SK-N-SH treated with all-trans-retinoic acid at 6 μM for 48 hours (cell line): ENCODE results near the gene SMPD3.

Experiments used
- ATAC-seq: fragments of 200-7000 bp; cut with Tn5 transposase; 3 replicates; pipeline ENCODE4 v1.9.1; 2020; ENCODE audit warnings: mild to moderate bottlenecking, moderate library complexity
- ARNTL ChIP-seq: fragments of 450-650 bp; formaldehyde crosslinking; IDR thresholded peaks from 2 replicates; pipeline ENCODE4 v1.5.0; 2020; ENCODE audit warnings: low read depth, mild to moderate bottlenecking, moderate library complexity, borderline replicate concordance
- CSDC2 ChIP-seq: fragments of 250-450 bp; sonication (Bioruptor Pico); IDR thresholded peaks from 2 replicates; pipeline ENCODE4 v1.5.0; 2020; ENCODE audit warnings: mild to moderate bottlenecking, moderate library complexity
- ESRRG ChIP-seq: fragments of 250-450 bp; sonication (Bioruptor Pico); IDR thresholded peaks from 2 replicates; pipeline ENCODE4 v1.6.1; 2021; ENCODE audit warnings: mild to moderate bottlenecking
- GLIS3 ChIP-seq: fragments of 250-450 bp; sonication (Bioruptor Pico); IDR thresholded peaks from 2 replicates; pipeline ENCODE4 v1.5.0; 2020; ENCODE audit warnings: mild to moderate bottlenecking, moderate library complexity
- ISL1 ChIP-seq: fragments of 250-450 bp; sonication (Bioruptor Pico); IDR thresholded peaks from 2 replicates; pipeline ENCODE4 v2.1.2; 2022; ENCODE audit warnings: mild to moderate bottlenecking, moderate library complexity
- OSR1 ChIP-seq: fragments of 250-450 bp; sonication (Bioruptor Pico); IDR thresholded peaks from 2 replicates; pipeline ENCODE4 v1.8.0; 2022; ENCODE audit warnings: moderate library complexity, mild to moderate bottlenecking, inconsistent platforms
- PPARA ChIP-seq: fragments of 250-450 bp; sonication (Bioruptor Pico); IDR thresholded peaks from 2 replicates; pipeline ENCODE4 v1.5.0; 2020; ENCODE audit warnings: mild to moderate bottlenecking, borderline replicate concordance
- RARB ChIP-seq: fragments of 250-450 bp; sonication (Bioruptor Pico); IDR thresholded peaks from 2 replicates; pipeline ENCODE4 v1.8.0; 2021; ENCODE audit warnings: mild to moderate bottlenecking, moderate library complexity
- SNAI2 ChIP-seq: fragments of 250-450 bp; sonication (Bioruptor Pico); IDR thresholded peaks from 2 replicates; pipeline ENCODE4 v1.5.0; 2020; ENCODE audit warnings: mild to moderate bottlenecking, moderate library complexity
- TCF4 ChIP-seq: fragments of 250-450 bp; sonication (Bioruptor Pico); IDR thresholded peaks from 2 replicates; pipeline ENCODE4 v1.8.0; 2021; ENCODE audit warnings: mild to moderate bottlenecking, moderate library complexity, borderline replicate concordance
- TOX ChIP-seq: fragments of 250-450 bp; sonication (Bioruptor Pico); IDR thresholded peaks from 2 replicates; pipeline ENCODE4 v1.8.0; 2021; ENCODE audit warnings: mild to moderate bottlenecking, moderate library complexity, borderline replicate concordance
- ZC3H10 ChIP-seq: fragments of 250-450 bp; sonication (Bioruptor Pico); IDR thresholded peaks from 2 replicates; pipeline ENCODE4 v1.5.1; 2021; ENCODE audit warnings: mild to moderate bottlenecking, moderate library complexity
- ZFP3 ChIP-seq: fragments of 250-450 bp; sonication (Bioruptor Pico); IDR thresholded peaks from 2 replicates; pipeline ENCODE4 v1.5.0; 2020; ENCODE audit warnings: mild to moderate bottlenecking, moderate library complexity
- ZFP30 ChIP-seq: fragments of 450-650 bp; formaldehyde crosslinking; IDR thresholded peaks from 2 replicates; pipeline ENCODE4 v1.5.0; 2022; ENCODE audit warnings: mild to moderate bottlenecking, moderate library complexity
- ZNF565 ChIP-seq: fragments of 450-650 bp; formaldehyde crosslinking; conservative IDR thresholded peaks from 2 replicates; pipeline ENCODE4 v1.5.0; 2020; ENCODE audit warnings: low read depth, mild to moderate bottlenecking, moderate library complexity
- ZNF70 ChIP-seq: fragments of 450-650 bp; formaldehyde crosslinking; IDR thresholded peaks from 2 replicates; pipeline ENCODE4 v1.5.0; 2020; ENCODE audit warnings: mild to moderate bottlenecking, moderate library complexity
- ZNF8 ChIP-seq: fragments of 450-650 bp; formaldehyde crosslinking; IDR thresholded peaks from 2 replicates; pipeline ENCODE4 v1.5.0; 2020; ENCODE audit warnings: mild to moderate bottlenecking, moderate library complexity
- TF ChIP-seq, protein P1 (sequence below): fragments of 250-450 bp; sonication (Bioruptor Pico); IDR thresholded peaks from 2 replicates; pipeline ENCODE4 v1.8.0; 2021; ENCODE audit warnings: low read depth, mild to moderate bottlenecking, moderate library complexity, borderline replicate concordance
- TF ChIP-seq, protein P2 (sequence below): fragments of 250-450 bp; sonication (Bioruptor Pico); IDR thresholded peaks from 2 replicates; pipeline ENCODE4 v1.5.1; 2021; ENCODE audit warnings: mild to moderate bottlenecking, moderate library complexity
- TF ChIP-seq, protein P3 (sequence below): fragments of 250-450 bp; sonication (Bioruptor Pico); IDR thresholded peaks from 2 replicates; pipeline ENCODE4 v1.8.0; 2020; ENCODE audit warnings: mild to moderate bottlenecking, moderate library complexity, borderline replicate concordance
- TF ChIP-seq, protein P4 (sequence below): fragments of 250-450 bp; sonication (Bioruptor Pico); IDR thresholded peaks from 2 replicates; pipeline ENCODE4 v1.5.0; 2020; ENCODE audit warnings: mild to moderate bottlenecking, moderate library complexity

Gene SMPD3

DNA sequence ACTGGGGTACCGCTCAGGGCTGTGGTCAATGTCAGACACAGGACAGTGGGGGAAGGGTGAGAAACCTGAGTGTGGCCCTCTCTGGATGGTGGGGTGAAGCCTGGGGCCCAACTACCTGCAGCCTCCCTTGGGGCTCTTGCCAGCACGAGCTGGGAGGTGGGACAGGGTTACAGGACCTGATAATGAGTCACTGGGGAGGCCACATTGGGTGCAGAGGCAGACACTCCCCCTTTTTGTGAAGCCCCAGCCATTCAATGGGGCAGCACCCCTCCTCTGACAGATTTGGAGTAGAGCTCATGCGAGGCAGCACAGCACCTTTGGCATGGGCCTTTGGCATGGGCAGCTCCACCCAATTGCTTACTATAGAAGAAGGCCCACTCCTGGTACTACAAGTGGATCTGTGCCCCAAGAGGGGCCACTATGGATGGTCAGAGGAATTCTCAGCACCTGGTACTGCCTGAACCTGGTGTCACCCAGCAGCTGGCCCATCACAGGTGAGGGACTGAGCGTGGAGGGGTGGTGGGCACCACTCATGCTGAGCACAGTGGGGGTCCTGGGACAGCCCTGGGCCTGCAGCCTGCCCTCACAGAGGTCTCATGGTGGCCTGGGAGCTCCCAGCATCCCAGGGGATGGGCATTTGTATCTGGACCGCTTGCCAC, 45.2 kb upstream of the SMPD3 start:
- TF ChIP-seq, protein P1, sequence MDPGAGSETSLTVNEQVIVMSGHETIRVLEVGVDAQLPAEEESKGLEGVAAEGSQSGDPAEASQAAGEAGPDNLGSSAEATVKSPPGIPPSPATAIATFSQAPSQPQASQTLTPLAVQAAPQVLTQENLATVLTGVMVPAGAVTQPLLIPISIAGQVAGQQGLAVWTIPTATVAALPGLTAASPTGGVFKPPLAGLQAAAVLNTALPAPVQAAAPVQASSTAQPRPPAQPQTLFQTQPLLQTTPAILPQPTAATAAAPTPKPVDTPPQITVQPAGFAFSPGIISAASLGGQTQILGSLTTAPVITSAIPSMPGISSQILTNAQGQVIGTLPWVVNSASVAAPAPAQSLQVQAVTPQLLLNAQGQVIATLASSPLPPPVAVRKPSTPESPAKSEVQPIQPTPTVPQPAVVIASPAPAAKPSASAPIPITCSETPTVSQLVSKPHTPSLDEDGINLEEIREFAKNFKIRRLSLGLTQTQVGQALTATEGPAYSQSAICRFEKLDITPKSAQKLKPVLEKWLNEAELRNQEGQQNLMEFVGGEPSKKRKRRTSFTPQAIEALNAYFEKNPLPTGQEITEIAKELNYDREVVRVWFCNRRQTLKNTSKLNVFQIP (CRISPR knock-in tag): no peak
- TF ChIP-seq ZNF70 (CRISPR knock-in tag): no peak
- TF ChIP-seq ZFP30 (CRISPR knock-in tag): no peak
- TF ChIP-seq TCF4 (CRISPR knock-in tag): no peak
- no peak for TF ChIP-seq ZNF565 (CRISPR knock-in tag)
- TF ChIP-seq, protein P2, sequence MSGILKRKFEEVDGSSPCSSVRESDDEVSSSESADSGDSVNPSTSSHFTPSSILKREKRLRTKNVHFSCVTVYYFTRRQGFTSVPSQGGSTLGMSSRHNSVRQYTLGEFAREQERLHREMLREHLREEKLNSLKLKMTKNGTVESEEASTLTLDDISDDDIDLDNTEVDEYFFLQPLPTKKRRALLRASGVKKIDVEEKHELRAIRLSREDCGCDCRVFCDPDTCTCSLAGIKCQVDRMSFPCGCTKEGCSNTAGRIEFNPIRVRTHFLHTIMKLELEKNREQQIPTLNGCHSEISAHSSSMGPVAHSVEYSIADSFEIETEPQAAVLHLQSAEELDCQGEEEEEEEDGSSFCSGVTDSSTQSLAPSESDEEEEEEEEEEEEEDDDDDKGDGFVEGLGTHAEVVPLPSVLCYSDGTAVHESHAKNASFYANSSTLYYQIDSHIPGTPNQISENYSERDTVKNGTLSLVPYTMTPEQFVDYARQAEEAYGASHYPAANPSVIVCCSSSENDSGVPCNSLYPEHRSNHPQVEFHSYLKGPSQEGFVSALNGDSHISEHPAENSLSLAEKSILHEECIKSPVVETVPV: no peak
- no peak for TF ChIP-seq GLIS3 (CRISPR knock-in tag)
- TF ChIP-seq RARB (CRISPR knock-in tag): no peak
- TF ChIP-seq ARNTL: no peak
- TF ChIP-seq, all 23 proteins: peak for 0
- ATAC-seq: no peak

DNA sequence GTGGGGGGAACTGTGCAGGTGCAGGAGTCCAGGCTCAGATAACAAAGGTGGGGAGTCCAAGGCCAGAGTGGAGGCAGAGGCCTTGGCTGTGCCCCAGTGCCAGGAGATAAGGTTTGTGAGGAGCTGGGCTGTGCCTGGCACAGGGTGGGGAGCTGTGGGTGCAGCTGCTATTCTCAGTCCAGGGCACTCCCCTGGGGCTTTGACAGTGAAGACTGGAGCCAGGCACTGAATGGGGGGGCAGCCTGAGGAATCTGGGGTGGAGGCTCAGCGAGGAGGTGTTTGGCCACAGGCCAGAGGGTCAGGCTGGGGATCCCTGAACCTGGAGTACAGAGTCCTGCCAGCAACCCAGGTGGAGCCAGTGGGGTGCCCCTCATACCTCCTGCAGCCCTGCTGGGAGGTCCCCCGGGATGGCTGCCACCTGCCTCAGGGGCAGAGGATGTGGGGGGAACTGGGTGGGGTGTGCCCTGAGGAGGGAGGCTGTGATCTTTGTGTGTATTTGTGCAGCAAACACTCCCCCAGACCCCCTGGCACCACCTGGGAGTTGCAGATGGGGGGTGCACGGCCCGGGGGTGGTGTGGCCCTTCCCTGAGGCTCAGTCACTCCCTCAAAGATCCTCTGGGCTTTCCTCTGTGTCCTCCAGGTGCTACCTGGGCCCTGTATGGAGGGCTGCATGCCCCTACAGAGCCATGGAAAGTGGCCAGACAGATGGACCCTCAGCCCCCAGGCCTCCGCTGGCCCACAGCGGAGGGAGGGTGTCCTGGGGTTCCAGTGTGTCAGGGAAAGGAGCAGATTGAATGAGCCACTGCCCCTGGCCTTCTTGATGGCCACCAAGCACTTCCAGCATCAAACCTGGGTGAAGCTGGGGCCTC, 44.5 kb upstream of the SMPD3 start:
- ATAC-seq: no peak
- TF ChIP-seq ARNTL (no peak), ZNF8 (CRISPR knock-in tag) (no peak), ESRRG (CRISPR knock-in tag) (no peak), PPARA (CRISPR knock-in tag) (no peak), GLIS3 (CRISPR knock-in tag) (no peak), ISL1 (CRISPR knock-in tag) (no peak), ZNF70 (CRISPR knock-in tag) (no peak), CSDC2 (CRISPR knock-in tag) (no peak), TOX (CRISPR knock-in tag) (no peak), OSR1 (CRISPR knock-in tag) (no peak), ZFP3 (no peak)
- TF ChIP-seq, protein P3, sequence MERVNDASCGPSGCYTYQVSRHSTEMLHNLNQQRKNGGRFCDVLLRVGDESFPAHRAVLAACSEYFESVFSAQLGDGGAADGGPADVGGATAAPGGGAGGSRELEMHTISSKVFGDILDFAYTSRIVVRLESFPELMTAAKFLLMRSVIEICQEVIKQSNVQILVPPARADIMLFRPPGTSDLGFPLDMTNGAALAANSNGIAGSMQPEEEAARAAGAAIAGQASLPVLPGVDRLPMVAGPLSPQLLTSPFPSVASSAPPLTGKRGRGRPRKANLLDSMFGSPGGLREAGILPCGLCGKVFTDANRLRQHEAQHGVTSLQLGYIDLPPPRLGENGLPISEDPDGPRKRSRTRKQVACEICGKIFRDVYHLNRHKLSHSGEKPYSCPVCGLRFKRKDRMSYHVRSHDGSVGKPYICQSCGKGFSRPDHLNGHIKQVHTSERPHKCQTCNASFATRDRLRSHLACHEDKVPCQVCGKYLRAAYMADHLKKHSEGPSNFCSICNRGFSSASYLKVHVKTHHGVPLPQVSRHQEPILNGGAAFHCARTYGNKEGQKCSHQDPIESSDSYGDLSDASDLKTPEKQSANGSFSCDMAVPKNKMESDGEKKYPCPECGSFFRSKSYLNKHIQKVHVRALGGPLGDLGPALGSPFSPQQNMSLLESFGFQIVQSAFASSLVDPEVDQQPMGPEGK (CRISPR knock-in tag): no peak

DNA sequence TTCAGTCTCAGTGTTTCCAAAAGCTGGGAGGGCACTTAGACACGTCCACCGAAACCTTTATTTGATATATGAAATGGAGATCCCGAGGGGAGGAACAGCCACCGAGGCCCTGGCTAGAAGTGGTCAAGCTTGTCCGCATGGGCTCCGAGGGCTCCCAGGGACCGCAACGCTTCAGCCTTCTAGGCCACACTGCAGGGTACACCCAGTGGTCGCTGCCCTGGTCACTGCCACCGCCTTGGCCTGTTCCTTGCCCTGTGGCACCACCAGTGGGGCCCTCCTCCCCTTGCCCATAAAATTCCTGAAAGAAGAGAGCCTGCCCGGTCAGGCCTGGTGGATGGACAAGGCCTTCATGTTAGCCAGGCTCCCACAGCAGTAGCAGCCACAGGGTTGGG, 43.8 kb upstream of the SMPD3 start:
- TF ChIP-seq, protein P4, sequence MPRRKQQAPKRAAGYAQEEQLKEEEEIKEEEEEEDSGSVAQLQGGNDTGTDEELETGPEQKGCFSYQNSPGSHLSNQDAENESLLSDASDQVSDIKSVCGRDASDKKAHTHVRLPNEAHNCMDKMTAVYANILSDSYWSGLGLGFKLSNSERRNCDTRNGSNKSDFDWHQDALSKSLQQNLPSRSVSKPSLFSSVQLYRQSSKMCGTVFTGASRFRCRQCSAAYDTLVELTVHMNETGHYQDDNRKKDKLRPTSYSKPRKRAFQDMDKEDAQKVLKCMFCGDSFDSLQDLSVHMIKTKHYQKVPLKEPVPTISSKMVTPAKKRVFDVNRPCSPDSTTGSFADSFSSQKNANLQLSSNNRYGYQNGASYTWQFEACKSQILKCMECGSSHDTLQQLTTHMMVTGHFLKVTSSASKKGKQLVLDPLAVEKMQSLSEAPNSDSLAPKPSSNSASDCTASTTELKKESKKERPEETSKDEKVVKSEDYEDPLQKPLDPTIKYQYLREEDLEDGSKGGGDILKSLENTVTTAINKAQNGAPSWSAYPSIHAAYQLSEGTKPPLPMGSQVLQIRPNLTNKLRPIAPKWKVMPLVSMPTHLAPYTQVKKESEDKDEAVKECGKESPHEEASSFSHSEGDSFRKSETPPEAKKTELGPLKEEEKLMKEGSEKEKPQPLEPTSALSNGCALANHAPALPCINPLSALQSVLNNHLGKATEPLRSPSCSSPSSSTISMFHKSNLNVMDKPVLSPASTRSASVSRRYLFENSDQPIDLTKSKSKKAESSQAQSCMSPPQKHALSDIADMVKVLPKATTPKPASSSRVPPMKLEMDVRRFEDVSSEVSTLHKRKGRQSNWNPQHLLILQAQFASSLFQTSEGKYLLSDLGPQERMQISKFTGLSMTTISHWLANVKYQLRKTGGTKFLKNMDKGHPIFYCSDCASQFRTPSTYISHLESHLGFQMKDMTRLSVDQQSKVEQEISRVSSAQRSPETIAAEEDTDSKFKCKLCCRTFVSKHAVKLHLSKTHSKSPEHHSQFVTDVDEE: no peak
- TF ChIP-seq ESRRG (CRISPR knock-in tag) (no peak), TCF4 (CRISPR knock-in tag) (no peak), ISL1 (CRISPR knock-in tag) (no peak), PPARA (CRISPR knock-in tag) (no peak), ZC3H10 (no peak), ZNF8 (CRISPR knock-in tag) (no peak), SNAI2 (CRISPR knock-in tag) (no peak), ZFP3 (no peak), ARNTL (no peak), TOX (CRISPR knock-in tag) (no peak), ZFP30 (CRISPR knock-in tag) (no peak), ZNF565 (CRISPR knock-in tag) (no peak), RARB (CRISPR knock-in tag) (no peak), GLIS3 (CRISPR knock-in tag) (no peak), ZNF70 (CRISPR knock-in tag) (no peak)
- TF ChIP-seq, protein P2: no peak
- TF ChIP-seq, protein P3 (CRISPR knock-in tag): no peak
- no peak for ATAC-seq
